Measurements from ENCODE around the gene PDCD4. TPM values are rescaled to one million over a fixed set of nuclear protein-coding genes. Genes with fewer than 3 reads are reported as not detected.

Gene PDCD4
- total RNA-seq, 1 experiment from 2014 or later = 63.0 TPM

DNA sequence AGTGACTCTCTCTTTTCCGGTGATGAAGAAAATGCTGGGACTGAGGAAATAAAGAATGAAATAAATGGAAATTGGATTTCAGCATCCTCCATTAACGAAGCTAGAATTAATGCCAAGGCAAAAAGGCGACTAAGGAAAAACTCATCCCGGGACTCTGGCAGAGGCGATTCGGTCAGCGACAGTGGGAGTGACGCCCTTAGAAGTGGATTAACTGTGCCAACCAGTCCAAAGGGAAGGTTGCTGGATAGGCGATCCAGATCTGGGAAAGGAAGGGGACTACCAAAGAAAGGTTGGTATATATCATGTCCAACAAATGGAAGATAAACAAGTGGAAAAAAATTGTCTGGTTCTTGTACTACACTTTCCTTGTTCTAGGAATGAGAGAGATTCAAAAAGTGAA, 9.5 kb downstream of the PDCD4 start (continued):
- TF ChIP-seq, protein P1, sequence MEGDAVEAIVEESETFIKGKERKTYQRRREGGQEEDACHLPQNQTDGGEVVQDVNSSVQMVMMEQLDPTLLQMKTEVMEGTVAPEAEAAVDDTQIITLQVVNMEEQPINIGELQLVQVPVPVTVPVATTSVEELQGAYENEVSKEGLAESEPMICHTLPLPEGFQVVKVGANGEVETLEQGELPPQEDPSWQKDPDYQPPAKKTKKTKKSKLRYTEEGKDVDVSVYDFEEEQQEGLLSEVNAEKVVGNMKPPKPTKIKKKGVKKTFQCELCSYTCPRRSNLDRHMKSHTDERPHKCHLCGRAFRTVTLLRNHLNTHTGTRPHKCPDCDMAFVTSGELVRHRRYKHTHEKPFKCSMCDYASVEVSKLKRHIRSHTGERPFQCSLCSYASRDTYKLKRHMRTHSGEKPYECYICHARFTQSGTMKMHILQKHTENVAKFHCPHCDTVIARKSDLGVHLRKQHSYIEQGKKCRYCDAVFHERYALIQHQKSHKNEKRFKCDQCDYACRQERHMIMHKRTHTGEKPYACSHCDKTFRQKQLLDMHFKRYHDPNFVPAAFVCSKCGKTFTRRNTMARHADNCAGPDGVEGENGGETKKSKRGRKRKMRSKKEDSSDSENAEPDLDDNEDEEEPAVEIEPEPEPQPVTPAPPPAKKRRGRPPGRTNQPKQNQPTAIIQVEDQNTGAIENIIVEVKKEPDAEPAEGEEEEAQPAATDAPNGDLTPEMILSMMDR (IDR thresholded peaks at IDR 0.05 in 2 of 3, conservative IDR thresholded peaks at IDR 0.05 in 1 of 3; ENCODE audit: borderline replicate concordance in 1 of 3, insufficient read depth in 1 of 3, low read depth in 2 of 3, low read length in 2 of 3) = no peak
- TF ChIP-seq, protein P2, sequence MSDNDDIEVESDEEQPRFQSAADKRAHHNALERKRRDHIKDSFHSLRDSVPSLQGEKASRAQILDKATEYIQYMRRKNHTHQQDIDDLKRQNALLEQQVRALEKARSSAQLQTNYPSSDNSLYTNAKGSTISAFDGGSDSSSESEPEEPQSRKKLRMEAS (IDR thresholded peaks at IDR 0.05) = no peak
- TF ChIP-seq POLR2AphosphoS5 (IDR thresholded peaks at IDR 0.05; ENCODE audit: low read depth, low read length) (no peak), CEBPB (IDR thresholded peaks at IDR 0.05; ENCODE audit: low read depth) (no peak), YY1 (IDR thresholded peaks at IDR 0.05; ENCODE audit: extremely low read depth, insufficient replicate concordance, low read depth, low read length) (no peak), CBX3 (IDR thresholded peaks at IDR 0.05; ENCODE audit: low read depth) (no peak), EZH2 (IDR thresholded peaks at IDR 0.05) (no peak)

DNA sequence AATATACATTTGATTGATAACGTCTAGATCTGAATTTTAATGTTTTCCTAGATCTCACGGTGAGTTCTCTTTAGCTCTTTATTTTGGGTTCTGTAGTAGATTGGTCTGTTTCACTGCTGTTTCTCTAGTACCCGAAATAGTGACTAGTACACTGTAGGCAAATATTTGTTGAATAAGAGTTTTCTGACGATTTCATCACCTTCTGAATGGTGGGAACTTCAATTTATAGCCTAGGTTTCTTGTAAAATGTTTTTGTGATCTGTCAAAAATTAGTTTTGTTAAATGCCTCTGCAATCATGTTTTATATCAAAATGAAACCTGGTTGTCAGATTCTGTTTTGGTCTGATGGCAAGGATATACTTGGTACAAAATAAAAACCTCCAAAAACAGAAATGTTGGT, 10.2 kb downstream of the PDCD4 start:
- TF ChIP-seq EZH2phosphoT487 (IDR thresholded peaks at IDR 0.05; ENCODE audit: borderline replicate concordance) (no peak), RAD21 (IDR thresholded peaks at IDR 0.05; ENCODE audit: low read depth) (no peak), TCF7L2 (IDR thresholded peaks at IDR 0.05; ENCODE audit: borderline replicate concordance, extremely low read depth, insufficient read depth, insufficient read length) (no peak), ELF1 (IDR thresholded peaks at IDR 0.05; ENCODE audit: borderline replicate concordance, low read depth) (no peak), POLR2A (IDR thresholded peaks at IDR 0.05; ENCODE audit: borderline replicate concordance, extremely low read depth, insufficient read depth, insufficient read length) (no peak), JUND (IDR thresholded peaks at IDR 0.05) (no peak), ZFX (IDR thresholded peaks at IDR 0.05) (no peak), ZNF274 (IDR thresholded peaks at IDR 0.05; ENCODE audit: low read depth, low read length) (no peak), CEBPB (IDR thresholded peaks at IDR 0.05; ENCODE audit: low read depth) (no peak)
- TF ChIP-seq, protein P2 (IDR thresholded peaks at IDR 0.05) = no peak
- no peaks in the 10 kb centered on the region for H3K79me2 ChIP-seq (ENCODE audit: insufficient read depth, low read length)
- POLR2A ChIA-PET = interaction anchor here (1.1 kb wide), 1 partner anchor 37 kb away, joined by 4 read pairs; the partner anchor contains the start of genes BBIP1 and SHOC2
- H3K4me1 ChIP-seq (ENCODE audit: control insufficient read depth in 1 of 2, insufficient read depth in 2 of 2, low read length in 2 of 2) = no peaks in the 10 kb centered on the region
- H2AFZ ChIP-seq (ENCODE audit: low read depth, low read length, poor library complexity, severe bottlenecking) = no peak overlapping the region
- no peak overlapping the region for H3K27ac ChIP-seq (ENCODE audit: low read depth, low read length)
- RAD21 ChIA-PET (ENCODE audit: low non-redundant PET in 1 of 2, low total read pairs in 2 of 2, uncharacterized antibody in 2 of 2, unreplicated experiment in 2 of 2) = no interaction called here
- no peak for ATAC-seq
- intact Hi-C loops (cut with micrococcal nuclease) = no loop called here
- H3K9me3 ChIP-seq (ENCODE audit: control insufficient read depth in 1 of 2, insufficient read depth in 1 of 2, low read depth in 1 of 2, low read length in 2 of 2) = no peaks in the 10 kb centered on the region
- H3K9me2 ChIP-seq (ENCODE audit: insufficient read depth) = no peaks in the 10 kb centered on the region
- H3K4me2 ChIP-seq (ENCODE audit: low read length) = no peak overlapping the region
- no peaks in the 10 kb centered on the region for H3K27me3 ChIP-seq (ENCODE audit: insufficient read depth, low read length)
- peaks cover 0 to 6% of the 10 kb centered on the region in 2 experiments; a peak in 1 of 4 replicates for H3K36me3 ChIP-seq (ENCODE audit: control insufficient read depth in 1 of 2, insufficient read depth in 2 of 2, low read length in 2 of 2)
- no peak overlapping the region for H3K9ac ChIP-seq (ENCODE audit: low read length)
- CTCF ChIA-PET = interaction anchor here (2.2 to 2.3 kb wide), 2 partner anchors 10 to 15 kb away, joined by 7 to 17 read pairs; no protein-coding TSS in a partner anchor
- no peak for DNase-seq (ENCODE audit: low read depth, low spot score)
- H4K20me1 ChIP-seq (ENCODE audit: insufficient read depth) = no peaks in the 10 kb centered on the region
- no peak overlapping the region for H3K4me3 ChIP-seq (replicated peaks in 1 of 2; ENCODE audit: low read depth in 1 of 2, low read length in 2 of 2)
- BruUV-seq (replicated peaks) = no TSS peak

Measured in HCT116 (cell line).